ENCODE results near the gene EFNB3. TPM values are rescaled to one million over a fixed set of nuclear protein-coding genes. Genes with fewer than 3 reads are reported as not detected.

Gene EFNB3
- total and polyA plus RNA-seq, 7 donors: 0.28 to 1.0 (median 0.54) TPM; not detected in 2

DNA sequence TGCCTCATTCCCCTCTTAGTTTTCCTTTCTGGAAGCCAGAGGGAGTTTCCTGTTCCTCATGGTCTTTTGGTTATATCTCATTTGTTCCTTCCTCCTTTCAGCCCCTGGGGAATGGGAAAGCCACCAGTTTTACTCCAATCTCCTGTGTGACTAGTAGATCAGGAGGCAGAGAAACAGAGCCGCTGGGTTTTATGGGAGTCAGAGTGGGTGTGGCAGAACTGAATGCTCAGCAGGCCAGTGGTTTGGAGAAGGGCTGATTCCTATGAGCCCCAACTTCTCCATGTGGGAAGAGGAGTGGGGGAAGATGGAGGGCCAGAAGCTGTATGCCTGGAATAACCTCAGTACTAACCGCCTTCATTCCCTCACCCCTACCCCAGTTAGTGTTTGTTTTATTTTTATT lies 16.6 kb downstream of the EFNB3 start:
- H3K4me3 ChIP-seq: no peak overlapping the region
- peaks cover 0 to 15% (median 14%) of the 10 kb centered on the region in 4 donors for H3K4me1 ChIP-seq
- H3K9me3 ChIP-seq: no peaks in the 10 kb centered on the region
- H3K36me3 ChIP-seq: no peaks in the 10 kb centered on the region
- 48 to 77% methylated on average over 2 of the region's 2 CpGs for WGBS, 2 donors
- no peak overlapping the region for H3K27ac ChIP-seq
- DNase-seq: no peak
- H3K27me3 ChIP-seq: peaks cover 0 to 31% (median 4%) of the 10 kb centered on the region in 3 donors
- TF ChIP-seq POLR2AphosphoS5 (IDR thresholded peaks at IDR 0.05) (no peak), POLR2A (IDR thresholded peaks at IDR 0.05) (no peak), EP300 (IDR thresholded peaks at IDR 0.05) (no peak)
- TF ChIP-seq, protein P1, sequence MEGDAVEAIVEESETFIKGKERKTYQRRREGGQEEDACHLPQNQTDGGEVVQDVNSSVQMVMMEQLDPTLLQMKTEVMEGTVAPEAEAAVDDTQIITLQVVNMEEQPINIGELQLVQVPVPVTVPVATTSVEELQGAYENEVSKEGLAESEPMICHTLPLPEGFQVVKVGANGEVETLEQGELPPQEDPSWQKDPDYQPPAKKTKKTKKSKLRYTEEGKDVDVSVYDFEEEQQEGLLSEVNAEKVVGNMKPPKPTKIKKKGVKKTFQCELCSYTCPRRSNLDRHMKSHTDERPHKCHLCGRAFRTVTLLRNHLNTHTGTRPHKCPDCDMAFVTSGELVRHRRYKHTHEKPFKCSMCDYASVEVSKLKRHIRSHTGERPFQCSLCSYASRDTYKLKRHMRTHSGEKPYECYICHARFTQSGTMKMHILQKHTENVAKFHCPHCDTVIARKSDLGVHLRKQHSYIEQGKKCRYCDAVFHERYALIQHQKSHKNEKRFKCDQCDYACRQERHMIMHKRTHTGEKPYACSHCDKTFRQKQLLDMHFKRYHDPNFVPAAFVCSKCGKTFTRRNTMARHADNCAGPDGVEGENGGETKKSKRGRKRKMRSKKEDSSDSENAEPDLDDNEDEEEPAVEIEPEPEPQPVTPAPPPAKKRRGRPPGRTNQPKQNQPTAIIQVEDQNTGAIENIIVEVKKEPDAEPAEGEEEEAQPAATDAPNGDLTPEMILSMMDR (IDR thresholded peaks at IDR 0.05): no peak
- intact Hi-C loops (cut with DNase I): no loop called here

DNA sequence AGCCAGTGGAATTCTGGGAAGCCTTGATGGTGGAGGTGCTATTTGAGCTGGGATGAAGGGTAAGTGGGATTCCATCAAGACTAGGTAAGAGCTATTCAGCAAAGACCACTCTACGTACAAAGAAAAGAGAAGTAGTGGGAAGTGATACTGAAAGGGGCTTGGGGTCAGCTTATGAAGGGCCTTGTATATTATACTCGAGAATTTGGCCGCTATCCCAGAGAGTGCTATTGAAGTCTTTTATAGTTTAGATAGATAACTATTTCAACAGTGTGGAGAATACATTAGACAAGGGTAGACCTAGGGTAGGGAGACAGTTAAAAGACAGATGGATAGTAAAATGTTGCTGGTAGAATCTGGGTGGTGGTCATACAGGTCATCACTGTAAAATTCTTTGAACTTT lies 22.9 kb downstream of the EFNB3 start:
- intact Hi-C loops (cut with DNase I): no loop called here
- Histone ChIP-seq H3K4me1 (no peaks in the 10 kb centered on the region), H3K4me3 (no peak overlapping the region), H3K27me3 (peaks cover 0 to 27% (median 4%) of the 10 kb centered on the region in 3 donors), H3K9me3 (no peaks in the 10 kb centered on the region), H3K27ac (no peak overlapping the region), H3K36me3 (no peaks in the 10 kb centered on the region)
- 51 to 68% methylated on average over 3 of the region's 3 CpGs for WGBS, 2 donors
- DNase-seq: no peak
- TF ChIP-seq, protein P1 (IDR thresholded peaks at IDR 0.05): no peak
- no peak for TF ChIP-seq POLR2A (IDR thresholded peaks at IDR 0.05)
- TF ChIP-seq POLR2AphosphoS5 (IDR thresholded peaks at IDR 0.05): no peak
- no peak for TF ChIP-seq EP300 (IDR thresholded peaks at IDR 0.05)

DNA sequence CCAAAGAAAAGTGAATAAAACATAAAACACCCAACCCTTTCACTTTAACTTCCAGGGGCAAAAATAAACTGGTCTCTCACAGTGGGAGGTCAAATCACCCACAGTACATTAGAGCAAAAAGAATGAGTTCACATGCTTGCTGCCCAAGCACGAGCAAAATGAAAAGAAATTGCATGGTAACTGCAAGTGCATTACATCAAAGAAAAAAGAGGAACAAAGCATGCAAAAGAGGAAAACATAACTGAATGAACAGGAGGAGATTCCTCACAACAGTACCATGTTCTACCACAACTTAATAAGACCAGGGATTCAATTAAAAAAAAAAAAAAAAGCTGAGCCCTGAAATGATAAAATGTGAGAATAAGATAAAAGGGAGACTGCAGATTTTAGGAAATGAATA lies 24.8 kb downstream of the EFNB3 start:
- WGBS, 2 donors: 35 to 70% methylated on average over 1 of the region's 1 CpG
- intact Hi-C loops (cut with DNase I): no loop called here
- H3K4me1 ChIP-seq: no peaks in the 10 kb centered on the region

DNA sequence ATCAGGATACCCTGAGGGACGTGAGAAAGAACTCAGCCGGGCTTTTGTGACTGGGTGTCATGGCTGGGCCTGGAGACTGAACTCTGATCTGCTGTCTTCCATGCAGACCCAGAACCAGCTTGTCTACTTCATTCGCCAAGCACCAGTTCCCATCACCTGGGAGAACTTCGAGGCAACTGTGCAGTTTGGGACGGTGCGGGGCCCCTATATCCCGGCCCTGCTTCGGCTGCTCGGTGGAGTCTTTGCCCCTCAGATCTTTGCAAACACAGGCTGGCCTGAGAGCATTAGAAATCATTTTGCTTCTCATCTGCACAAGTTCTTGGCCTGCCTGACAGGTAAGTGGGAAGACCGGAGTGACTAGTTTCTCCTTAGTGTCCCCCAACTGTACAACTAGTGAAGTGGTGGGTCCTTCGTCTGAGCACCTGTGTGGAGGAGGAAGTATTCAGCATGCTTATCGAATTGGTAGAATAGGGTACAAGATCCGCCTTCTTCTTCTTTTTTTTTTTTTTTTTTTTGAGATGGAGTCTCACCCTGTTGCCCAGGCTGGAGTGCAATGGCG lies 28.1 kb downstream of the EFNB3 start:
- Histone ChIP-seq H3K27ac (no peak overlapping the region), H3K4me3 (no peak overlapping the region), H3K27me3 (no peaks in the 10 kb centered on the region), H3K36me3 (no peaks in the 10 kb centered on the region), H3K9me3 (no peaks in the 10 kb centered on the region), H3K4me1 (no peaks in the 10 kb centered on the region)
- intact Hi-C loops (cut with DNase I): no loop called here
- WGBS, 2 donors: 86 to 91% methylated on average over 14 of the region's 14 CpGs
- peak; percentile 20 for DNase-seq
- no peak for TF ChIP-seq POLR2A (IDR thresholded peaks at IDR 0.05)
- TF ChIP-seq EP300 (IDR thresholded peaks at IDR 0.05): no peak
- TF ChIP-seq, protein P1 (IDR thresholded peaks at IDR 0.05): no peak
- no peak for TF ChIP-seq POLR2AphosphoS5 (IDR thresholded peaks at IDR 0.05)

More for the DNA sequence above, 24.8 kb downstream of the EFNB3 start:
- no peak for DNase-seq
- TF ChIP-seq EP300 (IDR thresholded peaks at IDR 0.05) (no peak), POLR2A (IDR thresholded peaks at IDR 0.05) (no peak), POLR2AphosphoS5 (IDR thresholded peaks at IDR 0.05) (no peak)
- TF ChIP-seq, protein P1 (IDR thresholded peaks at IDR 0.05): no peak
- Histone ChIP-seq H3K9me3 (no peaks in the 10 kb centered on the region), H3K27ac (no peak overlapping the region), H3K27me3 (peaks cover 0 to 12% (median 0%) of the 10 kb centered on the region in 3 donors), H3K4me3 (no peak overlapping the region), H3K36me3 (no peaks in the 10 kb centered on the region)

DNA sequence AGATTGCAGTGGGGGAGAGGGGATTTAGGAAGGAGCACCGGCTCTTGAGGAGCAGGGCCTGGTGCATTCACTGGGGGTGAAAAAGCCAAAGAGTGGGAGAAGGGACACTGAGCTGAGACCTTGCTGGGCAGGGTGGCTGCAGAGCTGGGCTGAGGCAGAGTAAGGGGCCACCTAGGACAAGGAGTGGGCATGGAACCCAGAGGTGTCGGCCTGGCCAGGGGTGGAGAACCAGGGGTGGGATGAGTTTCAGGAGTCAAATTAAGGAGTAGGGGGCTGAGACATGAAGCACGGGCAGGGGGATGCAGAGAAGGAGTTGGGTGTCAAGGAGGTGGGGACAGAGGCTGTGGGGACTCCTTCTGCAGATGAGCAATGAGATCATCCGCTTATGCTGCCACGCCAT lies 32.6 kb downstream of the EFNB3 start:
- H3K27me3 ChIP-seq: peaks cover 0 to 6% (median 0%) of the 10 kb centered on the region in 3 donors
- intact Hi-C loops (cut with DNase I): no loop called here
- H3K4me3 ChIP-seq: no peak overlapping the region
- no peaks in the 10 kb centered on the region for H3K4me1 ChIP-seq
- TF ChIP-seq POLR2AphosphoS5 (IDR thresholded peaks at IDR 0.05): no peak
- TF ChIP-seq, protein P1 (IDR thresholded peaks at IDR 0.05): no peak
- TF ChIP-seq EP300 (IDR thresholded peaks at IDR 0.05): no peak
- no peak overlapping the region for H3K27ac ChIP-seq
- H3K9me3 ChIP-seq: no peaks in the 10 kb centered on the region
- WGBS, 2 donors: 83 to 85% methylated on average over 5 of the region's 5 CpGs
- H3K36me3 ChIP-seq: no peaks in the 10 kb centered on the region
- DNase-seq: peak; percentile 25

Data from sigmoid colon (tissue), 7 donors.